BLaER1 (cell line): Measurements from ENCODE around the gene LHFPL6.
A peak's percentile ranks its signal among the peaks of the same experiment; 100 is the strongest.

Source experiments
- H3K27ac ChIP-seq: shearing (Covaris generic); formaldehyde crosslinking; 2 replicates; pipeline ENCODE4 v1.8.1; 2022
- H3K27me3 ChIP-seq: shearing (Covaris generic); formaldehyde crosslinking; 2 replicates; pipeline ENCODE4 v1.8.1; 2022
- H3K36me3 ChIP-seq: shearing (Covaris generic); formaldehyde crosslinking; 2 replicates; pipeline ENCODE4 v1.8.1; 2022
- H3K4me1 ChIP-seq: shearing (Covaris generic); formaldehyde crosslinking; 2 replicates; pipeline ENCODE4 v1.8.1; 2022
- H3K4me2 ChIP-seq: shearing (Covaris generic); formaldehyde crosslinking; 2 replicates; pipeline ENCODE4 v1.8.1; 2022
- H3K4me3 ChIP-seq: shearing (Covaris generic); formaldehyde crosslinking; 2 replicates; pipeline ENCODE4 v1.8.1; 2022
- H3K9ac ChIP-seq: shearing (Covaris generic); formaldehyde crosslinking; 2 replicates; pipeline ENCODE4 v1.8.1; 2022
- H3K9me3 ChIP-seq: shearing (Covaris generic); formaldehyde crosslinking; 2 replicates; pipeline ENCODE4 v1.8.1; 2022
- H4K20me1 ChIP-seq: shearing (Covaris generic); formaldehyde crosslinking; 2 replicates; pipeline ENCODE4 v1.8.1; 2022
- Cebpa-rat ChIP-seq: shearing (Covaris generic); IDR thresholded peaks from 2 replicates; pipeline ENCODE4 v1.8.1; 2022

Gene LHFPL6

GRCh38 chr13:39522329-39522728 lies 80.7 kb downstream of the LHFPL6 start:
- no peak for TF ChIP-seq Cebpa-rat
- no peaks in the 10 kb centered on the region for H3K4me1 ChIP-seq
- H3K9me3 ChIP-seq = no peaks in the 10 kb centered on the region
- no peak overlapping the region for H3K4me3 ChIP-seq
- H3K9ac ChIP-seq = no peak overlapping the region
- H3K27me3 ChIP-seq = no peaks in the 10 kb centered on the region
- no peak overlapping the region for H3K27ac ChIP-seq
- H3K36me3 ChIP-seq = no peaks in the 10 kb centered on the region
- no peaks in the 10 kb centered on the region for H4K20me1 ChIP-seq
- no peak overlapping the region for H3K4me2 ChIP-seq

GRCh38 chr13:39521701-39522100 lies 81.3 kb downstream of the LHFPL6 start:
- no peak for TF ChIP-seq Cebpa-rat
- Histone ChIP-seq H3K4me2 (no peak overlapping the region), H3K4me1 (no peaks in the 10 kb centered on the region), H3K9ac (no peak overlapping the region), H4K20me1 (no peaks in the 10 kb centered on the region), H3K4me3 (no peak overlapping the region), H3K36me3 (no peaks in the 10 kb centered on the region), H3K9me3 (no peaks in the 10 kb centered on the region), H3K27ac (no peak overlapping the region), H3K27me3 (no peaks in the 10 kb centered on the region)

- H3K27me3 ChIP-seq = no peaks in the 10 kb centered on the region
- no peak overlapping the region for H3K27ac ChIP-seq
- H3K4me3 ChIP-seq = no peak overlapping the region
- no peaks in the 10 kb centered on the region for H3K9me3 ChIP-seq
- no peaks in the 10 kb centered on the region for H4K20me1 ChIP-seq
- H3K9ac ChIP-seq = no peak overlapping the region
- no peaks in the 10 kb centered on the region for H3K36me3 ChIP-seq
- no peak overlapping the region for H3K4me2 ChIP-seq
- H3K4me1 ChIP-seq = no peaks in the 10 kb centered on the region
- no peak for TF ChIP-seq Cebpa-rat
Observed at GRCh38 chr13:39516096-39516495, 86.9 kb downstream of the LHFPL6 start.

GRCh38 chr13:39515224-39515714 lies 87.7 kb downstream of the LHFPL6 start:
- Histone ChIP-seq H3K9ac (no peak overlapping the region), H3K4me2 (no peak overlapping the region), H3K4me1 (peaks cover 1% of the 10 kb centered on the region; the same call in 1 of the 2 replicates), H3K9me3 (no peaks in the 10 kb centered on the region), H3K27ac (no peak overlapping the region), H3K36me3 (no peaks in the 10 kb centered on the region), H4K20me1 (no peaks in the 10 kb centered on the region), H3K27me3 (no peaks in the 10 kb centered on the region), H3K4me3 (no peak overlapping the region)
- no peak for TF ChIP-seq Cebpa-rat

- Histone ChIP-seq H3K36me3 (no peaks in the 10 kb centered on the region), H3K9me3 (no peaks in the 10 kb centered on the region), H3K27me3 (no peaks in the 10 kb centered on the region), H3K9ac (no peak overlapping the region), H3K4me2 (no peak overlapping the region), H3K4me3 (no peak overlapping the region), H3K4me1 (peaks cover 7% of the 10 kb centered on the region; the same call in 1 of the 2 replicates), H4K20me1 (no peaks in the 10 kb centered on the region), H3K27ac (no peak overlapping the region)
- no peak for TF ChIP-seq Cebpa-rat
Observed at GRCh38 chr13:39512687-39513086, 90.3 kb downstream of the LHFPL6 start.

GRCh38 chr13:39510316-39510695 lies 92.7 kb downstream of the LHFPL6 start:
- Histone ChIP-seq H4K20me1 (no peaks in the 10 kb centered on the region), H3K9me3 (no peaks in the 10 kb centered on the region), H3K27me3 (no peaks in the 10 kb centered on the region), H3K36me3 (no peaks in the 10 kb centered on the region), H3K4me3 (no peak overlapping the region), H3K4me2 (no peak overlapping the region), H3K9ac (no peak overlapping the region), H3K27ac (no peak overlapping the region), H3K4me1 (peaks cover 25% of the 10 kb centered on the region)
- no peak for TF ChIP-seq Cebpa-rat

- no peaks in the 10 kb centered on the region for H3K9me3 ChIP-seq
- peaks cover 28% of the 10 kb centered on the region for H3K4me1 ChIP-seq
- H3K4me2 ChIP-seq = no peak overlapping the region
- H4K20me1 ChIP-seq = no peaks in the 10 kb centered on the region
- TF ChIP-seq Cebpa-rat = no peak
- H3K27ac ChIP-seq = no peak overlapping the region
- H3K4me3 ChIP-seq = no peak overlapping the region
- H3K9ac ChIP-seq = no peak overlapping the region
- no peaks in the 10 kb centered on the region for H3K27me3 ChIP-seq
- H3K36me3 ChIP-seq = no peaks in the 10 kb centered on the region
Observed at GRCh38 chr13:39509616-39510315, 93.2 kb downstream of the LHFPL6 start.

GRCh38 chr13:39506559-39507390 lies 96.2 kb downstream of the LHFPL6 start:
- Histone ChIP-seq H3K4me3 (no peak overlapping the region), H3K9me3 (no peaks in the 10 kb centered on the region), H3K4me2 (peak overlapping the region; percentile 42), H3K9ac (no peak overlapping the region), H3K27ac (no peak overlapping the region), H3K4me1 (peaks cover 28% of the 10 kb centered on the region), H3K27me3 (no peaks in the 10 kb centered on the region), H3K36me3 (no peaks in the 10 kb centered on the region), H4K20me1 (no peaks in the 10 kb centered on the region)
- no peak for TF ChIP-seq Cebpa-rat

- H4K20me1 ChIP-seq = no peaks in the 10 kb centered on the region
Observed at GRCh38 chr13:39505151-39505550, 97.8 kb downstream of the LHFPL6 start.

GRCh38 chr13:39503048-39503447 lies 99.9 kb downstream of the LHFPL6 start:
- Histone ChIP-seq H3K4me1 (peaks cover 21% of the 10 kb centered on the region), H4K20me1 (no peaks in the 10 kb centered on the region), H3K4me2 (no peak overlapping the region), H3K36me3 (no peaks in the 10 kb centered on the region), H3K4me3 (no peak overlapping the region), H3K9me3 (no peaks in the 10 kb centered on the region), H3K9ac (no peak overlapping the region), H3K27me3 (no peaks in the 10 kb centered on the region), H3K27ac (no peak overlapping the region)
- no peak for TF ChIP-seq Cebpa-rat

More at GRCh38 chr13:39505151-39505550, 97.8 kb downstream of the LHFPL6 start:
- no peak overlapping the region for H3K9ac ChIP-seq
- H3K27ac ChIP-seq = no peak overlapping the region
- no peaks in the 10 kb centered on the region for H3K9me3 ChIP-seq
- H3K4me1 ChIP-seq = peaks cover 25% of the 10 kb centered on the region
- H3K36me3 ChIP-seq = no peaks in the 10 kb centered on the region
- no peak overlapping the region for H3K4me2 ChIP-seq
- TF ChIP-seq Cebpa-rat = peak; percentile 77; the same call in 1 of the 2 replicates
- H3K4me3 ChIP-seq = no peak overlapping the region
- no peaks in the 10 kb centered on the region for H3K27me3 ChIP-seq
